Endothelial cell of umbilical vein (primary cell): ENCODE data around the gene TCHP. TPM values are rescaled to one million over a fixed set of nuclear protein-coding genes. Genes with fewer than 3 reads are reported as not detected.

Experiments
- BruUV-seq: library from RNA; stranded (reverse); fragments of 400-500 nt; replicated peaks from 2 replicates; lab custom pipeline; 2021; lab: Mats Ljungman, UMichigan
- CTCF ChIA-PET: fragments of 300-600, 350-600 bp; sonication (Branson Sonifier 250); formaldehyde crosslinking; loops from one replicate; lab custom pipeline; 2021; ENCODE audit warnings: antibody characterized with exemption, inconsistent platforms; lab: Charles Lee
- POLR2A ChIA-PET: fragments of 300-600, 350-600 bp; sonication (Branson Sonifier 250); formaldehyde crosslinking; loops from one replicate; lab custom pipeline; 2021; ENCODE audit warnings: antibody characterized with exemption, inconsistent platforms; lab: Charles Lee
- DNase-seq: peaks from one replicate; pipeline ENCODE4 v3.0.0-alpha.2; 2011; ENCODE audit warnings: low read depth, low spot score
- FAIRE-seq: peaks from 2 replicates; lab custom pipeline; 2011; peaks lifted over from hg19 to GRCh38; lab: Jason Lieb, UNC
- H2AFZ ChIP-seq: 2 replicates; pipeline ENCODE4 v1.6.0; 2012; ENCODE audit warnings: low read depth, low read length, control low read depth, inconsistent platforms
- H3K27ac ChIP-seq: 2 replicates; pipeline ENCODE4 v1.5.1; 2011; ENCODE audit warnings: low read depth, mild to moderate bottlenecking, control low read depth, low read length, moderate library complexity; ENCODE audit not compliant: insufficient read depth
- H3K27me3 ChIP-seq, 2 experiments: 2 replicates each; pipeline versions ENCODE4 v1.6.0 to v1.6.1; 2011; ENCODE audit warnings: low read length in 2 of 2, mixed read lengths in 1 of 2; ENCODE audit not compliant: control insufficient read depth in 2 of 2, insufficient read depth in 2 of 2
- H3K36me3 ChIP-seq, 2 experiments: 2 replicates in 1 of 2; 3 replicates in 1 of 2; pipeline ENCODE4 v1.5.1; 2011; ENCODE audit warnings: low read length in 2 of 2, mild to moderate bottlenecking in 1 of 2, moderate library complexity in 1 of 2; ENCODE audit not compliant: control insufficient read depth in 2 of 2, insufficient read depth in 2 of 2; ENCODE audit errors: extremely low read depth in 1 of 2
- H3K4me1 ChIP-seq: 3 replicates; pipeline ENCODE4 v1.5.1; 2011; ENCODE audit warnings: mild to moderate bottlenecking, low read length; ENCODE audit not compliant: control insufficient read depth, insufficient read depth; ENCODE audit errors: extremely low read depth
- H3K4me2 ChIP-seq: 2 replicates; pipeline ENCODE4 v1.6.1; 2011; ENCODE audit warnings: low read length, control low read depth, mixed read lengths; ENCODE audit not compliant: insufficient read depth
- H3K4me3 ChIP-seq, 3 experiments: fragments of 200-600 bp in 1 of 3; sonication (generic), shearing (Covaris generic) in 1 of 3; replicated peaks in 1 of 3; 2 replicates each; pipeline ENCODE4 v1.5.1; 2011 to 2016; ENCODE audit warnings: control low read depth in 3 of 3, low read length in 3 of 3, mild to moderate bottlenecking in 2 of 3, inconsistent platforms in 1 of 3, low read depth in 1 of 3, moderate library complexity in 1 of 3; ENCODE audit not compliant: insufficient read depth in 1 of 3
- H3K79me2 ChIP-seq: 2 replicates; pipeline ENCODE4 v1.6.0; 2012; ENCODE audit warnings: low read length, inconsistent platforms; ENCODE audit not compliant: control insufficient read depth, insufficient read depth
- H3K9ac ChIP-seq: replicated peaks from 2 replicates; pipeline ENCODE3; 2011; ENCODE audit warnings: low read length, control low read depth; ENCODE audit not compliant: insufficient read depth; ENCODE audit errors: extremely low read depth
- H3K9me1 ChIP-seq: replicated peaks from 3 replicates; pipeline ENCODE4 v1.6.0; 2011; ENCODE audit warnings: mild to moderate bottlenecking, low read length; ENCODE audit not compliant: control insufficient read depth, insufficient read depth; ENCODE audit errors: extremely low read depth
- H3K9me3 ChIP-seq: replicated peaks from 2 replicates; pipeline ENCODE4 v1.5.1; 2012; ENCODE audit warnings: low read length, inconsistent platforms; ENCODE audit not compliant: control insufficient read depth, insufficient read depth
- H4K20me1 ChIP-seq: replicated peaks from 2 replicates; pipeline ENCODE3; 2011; ENCODE audit warnings: mild to moderate bottlenecking, low read length; ENCODE audit not compliant: control insufficient read depth, insufficient read depth; ENCODE audit errors: extremely low read depth
- EZH2 ChIP-seq: IDR thresholded peaks from 2 replicates; pipeline ENCODE4 v1.6.1; 2012; ENCODE audit warnings: borderline replicate concordance, low read depth, mild to moderate bottlenecking, moderate library complexity, low read length, inconsistent platforms; ENCODE audit not compliant: severe bottlenecking
- FOS ChIP-seq: IDR thresholded peaks from 2 replicates; pipeline ENCODE4 v1.6.1; 2011; ENCODE audit warnings: mild to moderate bottlenecking, low read length, moderate library complexity, borderline replicate concordance; ENCODE audit not compliant: insufficient read depth
- GATA2 ChIP-seq: IDR thresholded peaks from 2 replicates; pipeline ENCODE4 v1.7.0; 2011; ENCODE audit warnings: low read depth, mild to moderate bottlenecking, moderate library complexity, mixed read lengths, low read length; ENCODE audit not compliant: insufficient read length, insufficient read depth
- JUN ChIP-seq: IDR thresholded peaks from 2 replicates; pipeline ENCODE4 v1.6.1; 2011; ENCODE audit warnings: borderline replicate concordance, low read depth; ENCODE audit not compliant: insufficient read length, insufficient read depth
- MYC ChIP-seq: IDR thresholded peaks from one replicate; pipeline ENCODE4 v1.6.1; 2011; ENCODE audit warnings: mild to moderate bottlenecking, low read depth, low read length
- POLR2A ChIP-seq: IDR thresholded peaks from 2 replicates; pipeline ENCODE4 v1.6.1; 2012; ENCODE audit warnings: low read depth, mild to moderate bottlenecking, control low read depth, low read length
- POLR2AphosphoS5 ChIP-seq: IDR thresholded peaks from 2 replicates; pipeline ENCODE4 v1.6.1; 2012; ENCODE audit warnings: low read depth, mild to moderate bottlenecking, control low read depth, low read length, moderate library complexity; ENCODE audit not compliant: insufficient read depth
- dilution Hi-C: fragments of 300-500 bp; cut with MboI; formaldehyde crosslinking; loops from one replicate; pipeline ENCODE4 v1.15.0; 2019; ENCODE audit warnings: low sequenced_read_pairs; ENCODE audit not compliant: extremely low pct_ligation_motif_present
- intact Hi-C: fragments of 100-400 bp; cut with micrococcal nuclease; formaldehyde crosslinking; loops from one replicate; pipeline ENCODE4 v1.10.0; 2022
- polyA plus RNA-seq, 4 experiments: library from polyadenylated mRNA; depleted of rRNA in 3 of 4; stranded (reverse) in 3 of 4; unstranded in 1 of 4; fragments of >200 nt; gene quantifications; 2 replicates each; pipeline versions ENCODE4 v1.2.1 to v1.2.3, GENCODE V29; 2011 to 2012; ENCODE audit warnings: missing spikeins in 1 of 4
- total RNA-seq: library from RNA; stranded (reverse); gene quantifications from 2 replicates; pipeline ENCODE4 v1.2.3, GENCODE V29; 2021
- TF ChIP-seq, protein P1 (sequence below), 2 donors: IDR thresholded peaks; 1 replicate in 1 of 2; 2 replicates in 1 of 2; pipeline ENCODE4 v1.5.1; 2011; ENCODE audit warnings: low read length in 2 of 2, mild to moderate bottlenecking in 2 of 2, moderate library complexity in 2 of 2, control low read depth in 1 of 2, inconsistent platforms in 1 of 2, low read depth in 1 of 2; ENCODE audit not compliant: insufficient read depth in 1 of 2; ENCODE audit errors: extremely low read depth in 1 of 2
- TF ChIP-seq, protein P2 (sequence below): IDR thresholded peaks from 2 replicates; pipeline ENCODE4 v1.6.1; 2011; ENCODE audit not compliant: insufficient read depth, insufficient read length

TCHP gene
- total and polyA plus RNA-seq, 2 donors (not counting 3 experiments of a cell fraction or from before 2014, with no cell fraction given): 12.9 to 24.3 TPM

DNA sequence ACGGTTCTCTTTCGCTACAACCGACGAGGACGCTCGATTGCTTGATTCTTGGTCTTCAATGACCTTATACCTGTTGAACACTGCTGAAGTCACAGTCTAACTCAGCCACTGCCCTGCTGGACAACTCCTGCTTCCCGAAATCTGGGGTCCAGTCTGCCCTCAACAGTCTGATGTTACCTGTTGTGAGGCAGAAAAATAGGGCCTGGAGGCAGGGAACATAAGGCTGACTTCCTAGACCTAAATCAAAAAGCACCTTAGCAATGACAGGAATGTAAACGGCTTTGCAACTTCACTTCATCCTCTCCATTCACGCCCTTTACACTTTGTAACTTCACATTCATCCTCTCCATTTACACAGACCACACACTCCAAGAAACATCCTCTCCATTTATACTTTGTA lies 19.1 kb upstream of the TCHP start:
- Histone ChIP-seq H3K9me3 (no peaks in the 10 kb centered on the region), H4K20me1 (no peaks in the 10 kb centered on the region), H3K4me1 (peaks cover 17% of the 10 kb centered on the region), H3K79me2 (peaks cover 22% of the 10 kb centered on the region), H2AFZ (peak overlapping the region; percentile 95), H3K4me3 (peak overlapping the region; percentile 40 to 79 (median 43)), H3K27me3 (no peaks in the 10 kb centered on the region), H3K4me2 (peak overlapping the region; percentile 75), H3K9me1 (no peaks in the 10 kb centered on the region), H3K27ac (no peak overlapping the region), H3K9ac (peak overlapping the region; percentile 36), H3K36me3 (no peaks in the 10 kb centered on the region)
- BruUV-seq: TSS peak; percentile 24
- POLR2A ChIA-PET: no interaction called here
- peak; percentile 14 for DNase-seq
- no peak for FAIRE-seq
- TF ChIP-seq, protein P1, sequence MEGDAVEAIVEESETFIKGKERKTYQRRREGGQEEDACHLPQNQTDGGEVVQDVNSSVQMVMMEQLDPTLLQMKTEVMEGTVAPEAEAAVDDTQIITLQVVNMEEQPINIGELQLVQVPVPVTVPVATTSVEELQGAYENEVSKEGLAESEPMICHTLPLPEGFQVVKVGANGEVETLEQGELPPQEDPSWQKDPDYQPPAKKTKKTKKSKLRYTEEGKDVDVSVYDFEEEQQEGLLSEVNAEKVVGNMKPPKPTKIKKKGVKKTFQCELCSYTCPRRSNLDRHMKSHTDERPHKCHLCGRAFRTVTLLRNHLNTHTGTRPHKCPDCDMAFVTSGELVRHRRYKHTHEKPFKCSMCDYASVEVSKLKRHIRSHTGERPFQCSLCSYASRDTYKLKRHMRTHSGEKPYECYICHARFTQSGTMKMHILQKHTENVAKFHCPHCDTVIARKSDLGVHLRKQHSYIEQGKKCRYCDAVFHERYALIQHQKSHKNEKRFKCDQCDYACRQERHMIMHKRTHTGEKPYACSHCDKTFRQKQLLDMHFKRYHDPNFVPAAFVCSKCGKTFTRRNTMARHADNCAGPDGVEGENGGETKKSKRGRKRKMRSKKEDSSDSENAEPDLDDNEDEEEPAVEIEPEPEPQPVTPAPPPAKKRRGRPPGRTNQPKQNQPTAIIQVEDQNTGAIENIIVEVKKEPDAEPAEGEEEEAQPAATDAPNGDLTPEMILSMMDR (IDR thresholded peaks at IDR 0.05; ENCODE audit: extremely low read depth in 1 of 2, insufficient read depth in 1 of 2, low read depth in 1 of 2, low read length in 2 of 2): no peak
- TF ChIP-seq JUN: no peak
- no peak for TF ChIP-seq FOS
- no peak for TF ChIP-seq POLR2A
- TF ChIP-seq, protein P2, sequence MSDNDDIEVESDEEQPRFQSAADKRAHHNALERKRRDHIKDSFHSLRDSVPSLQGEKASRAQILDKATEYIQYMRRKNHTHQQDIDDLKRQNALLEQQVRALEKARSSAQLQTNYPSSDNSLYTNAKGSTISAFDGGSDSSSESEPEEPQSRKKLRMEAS: no peak
- TF ChIP-seq POLR2AphosphoS5: no peak
- no peak for TF ChIP-seq MYC
- no peak for TF ChIP-seq GATA2
- TF ChIP-seq EZH2: no peak
- dilution Hi-C loops: no loop called here
- intact Hi-C loops: loop anchor here (1.0 to 2.0 kb wide), 5 partner anchors 7 to 362 kb away; partner anchors contain the start of gene TCHP
- CTCF ChIA-PET: no interaction called here
